Thyroid gland (tissue), 4 donors: ENCODE measurements around the gene FANCD2. TPM values are rescaled to one million over a fixed set of nuclear protein-coding genes. Genes with fewer than 3 reads are reported as not detected.
"Not testable (repeated sequence)": the region's sequence is repeated elsewhere in the genome, so short reads cannot be mapped to it uniquely, and the experiment has no call there.

ENCODE experiments used
- DNase-seq, 2 donors: peaks; one replicate each; pipeline ENCODE4 v3.0.0-alpha.2; 2019
- H3K27ac ChIP-seq, 3 donors: fragments of 200-600 bp; sonication (generic); 1 replicate in 2 of 3; 2 replicates in 1 of 3; pipeline ENCODE4 v1.5.1; 2016 to 2019; ENCODE audit warnings: mild to moderate bottlenecking in 1 of 3, moderate library complexity in 1 of 3
- H3K27me3 ChIP-seq: fragments of 200-600 bp; sonication (generic); one replicate; pipeline ENCODE4 v1.5.1; 2019
- H3K36me3 ChIP-seq, 2 donors: fragments of 200-600 bp; sonication (generic); one replicate each; pipeline ENCODE4 v1.5.1; 2016 to 2019
- H3K4me1 ChIP-seq, 2 donors: fragments of 200-600 bp; sonication (generic); one replicate each; pipeline ENCODE4 v1.5.1; 2017 to 2019
- H3K4me3 ChIP-seq, 3 donors: fragments of 200-600 bp; sonication (generic); replicated peaks in 1 of 3; 1 replicate in 2 of 3; 2 replicates in 1 of 3; pipeline ENCODE4 v1.5.1; 2016; ENCODE audit warnings: mild to moderate bottlenecking in 1 of 3
- H3K9me3 ChIP-seq: fragments of 200-600 bp; sonication (generic); one replicate; pipeline ENCODE4 v1.5.1; 2017
- POLR2A ChIP-seq, 2 donors: fragments of 450-650 bp; IDR thresholded peaks; one replicate each; pipeline ENCODE4 v1.6.1; 2017; ENCODE audit warnings: antibody characterized with exemption in 2 of 2, mild to moderate bottlenecking in 2 of 2, moderate library complexity in 1 of 2
- WGBS, 2 donors: methylation state at CpG; one replicate each; pipeline ENCODE4 v1.1.5; 2017; 5-methylcytosine and 5-hydroxymethylcytosine counted together
- intact Hi-C: fragments of 100-400 bp; cut with DNase I; formaldehyde crosslinking; loops from one replicate; pipeline ENCODE4 v1.15.1; 2023
- total RNA-seq, 4 donors: library from RNA; depleted of rRNA; stranded (reverse); fragments of >200 nt; gene quantifications; one replicate each; pipeline ENCODE4 v1.2.3, GENCODE V29; 2016
- TF ChIP-seq, protein P1 (sequence below), 6 experiments: fragments of 200-600 bp in 3 of 6; fragments of 450-650 bp in 3 of 6; sonication (generic) in 3 of 6; IDR thresholded peaks; one replicate each; pipeline ENCODE4 v1.5.1; 2016 to 2019; ENCODE audit warnings: antibody characterized with exemption in 6 of 6, mild to moderate bottlenecking in 2 of 6, inconsistent platforms in 1 of 6, moderate library complexity in 1 of 6

Gene FANCD2
- total RNA-seq, 4 donors from 2014 or later = 2.0 to 7.9 (median 4.4) TPM

DNA sequence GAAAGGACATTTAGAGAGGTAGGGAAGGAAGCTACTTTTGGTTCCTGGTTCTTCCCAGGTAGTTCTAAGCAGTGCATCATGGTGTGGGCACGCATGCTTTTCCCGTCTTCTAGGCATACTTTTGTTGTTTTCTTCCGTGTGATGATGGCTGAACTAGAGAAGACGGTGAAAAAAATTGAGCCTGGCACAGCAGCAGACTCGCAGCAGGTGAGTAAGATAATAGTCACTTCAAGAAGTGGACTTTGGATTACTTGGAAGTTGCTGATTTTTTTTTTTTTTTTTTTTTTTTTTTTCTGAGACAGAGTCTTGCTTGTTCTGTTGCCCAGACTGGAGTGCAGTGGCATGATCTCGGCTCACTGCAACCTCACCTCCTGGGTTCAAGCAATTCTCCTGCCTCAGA is 63.9 kb downstream of the FANCD2 start:
- Histone ChIP-seq H3K27ac (no peak overlapping the region), H3K4me3 (no peak overlapping the region), H3K9me3 (no peaks in the 10 kb centered on the region), H3K4me1 (peaks cover 0 to 9% of the 10 kb centered on the region in 2 donors), H3K36me3 (no peaks in the 10 kb centered on the region), H3K27me3 (no peaks in the 10 kb centered on the region)
- TF ChIP-seq, protein P1, sequence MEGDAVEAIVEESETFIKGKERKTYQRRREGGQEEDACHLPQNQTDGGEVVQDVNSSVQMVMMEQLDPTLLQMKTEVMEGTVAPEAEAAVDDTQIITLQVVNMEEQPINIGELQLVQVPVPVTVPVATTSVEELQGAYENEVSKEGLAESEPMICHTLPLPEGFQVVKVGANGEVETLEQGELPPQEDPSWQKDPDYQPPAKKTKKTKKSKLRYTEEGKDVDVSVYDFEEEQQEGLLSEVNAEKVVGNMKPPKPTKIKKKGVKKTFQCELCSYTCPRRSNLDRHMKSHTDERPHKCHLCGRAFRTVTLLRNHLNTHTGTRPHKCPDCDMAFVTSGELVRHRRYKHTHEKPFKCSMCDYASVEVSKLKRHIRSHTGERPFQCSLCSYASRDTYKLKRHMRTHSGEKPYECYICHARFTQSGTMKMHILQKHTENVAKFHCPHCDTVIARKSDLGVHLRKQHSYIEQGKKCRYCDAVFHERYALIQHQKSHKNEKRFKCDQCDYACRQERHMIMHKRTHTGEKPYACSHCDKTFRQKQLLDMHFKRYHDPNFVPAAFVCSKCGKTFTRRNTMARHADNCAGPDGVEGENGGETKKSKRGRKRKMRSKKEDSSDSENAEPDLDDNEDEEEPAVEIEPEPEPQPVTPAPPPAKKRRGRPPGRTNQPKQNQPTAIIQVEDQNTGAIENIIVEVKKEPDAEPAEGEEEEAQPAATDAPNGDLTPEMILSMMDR (IDR thresholded peaks at IDR 0.05) = no peak
- no peak for TF ChIP-seq POLR2A (IDR thresholded peaks at IDR 0.05)
- 96 to 98% methylated on average over 6 of the region's 6 CpGs for WGBS, 2 donors
- no peak for DNase-seq
- intact Hi-C loops = no loop called here

DNA sequence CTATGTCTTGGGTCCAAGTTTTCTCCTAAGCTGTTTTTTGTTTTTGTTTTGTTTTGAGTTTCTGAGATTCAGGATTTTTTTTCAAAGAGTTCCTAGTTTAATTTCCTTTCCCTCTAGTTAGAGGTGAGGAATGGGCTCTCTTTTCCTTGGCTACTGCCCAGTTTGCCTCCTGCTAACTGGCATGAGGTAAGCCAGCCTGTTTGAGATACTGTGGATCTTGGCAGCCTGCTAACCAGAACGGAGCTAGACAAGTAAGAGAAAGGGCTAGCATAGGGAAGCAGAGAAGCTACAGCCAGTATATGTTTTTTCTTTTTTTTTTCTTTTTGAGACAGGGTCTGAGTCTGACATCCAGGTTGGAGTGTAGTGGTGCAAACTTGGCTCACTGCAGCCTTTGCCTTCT is 64.5 kb downstream of the FANCD2 start:
- DNase-seq, H3K27ac ChIP-seq, H3K9me3 ChIP-seq, H3K4me1 ChIP-seq, H3K36me3 ChIP-seq, H3K27me3 ChIP-seq, H3K4me3 ChIP-seq, intact Hi-C loops: not testable (repeated sequence)
- 83% methylated on average over 1 of the region's 1 CpG; no CpG with 5 or more reads in 1 of the 2 donors for WGBS, 2 donors

DNA sequence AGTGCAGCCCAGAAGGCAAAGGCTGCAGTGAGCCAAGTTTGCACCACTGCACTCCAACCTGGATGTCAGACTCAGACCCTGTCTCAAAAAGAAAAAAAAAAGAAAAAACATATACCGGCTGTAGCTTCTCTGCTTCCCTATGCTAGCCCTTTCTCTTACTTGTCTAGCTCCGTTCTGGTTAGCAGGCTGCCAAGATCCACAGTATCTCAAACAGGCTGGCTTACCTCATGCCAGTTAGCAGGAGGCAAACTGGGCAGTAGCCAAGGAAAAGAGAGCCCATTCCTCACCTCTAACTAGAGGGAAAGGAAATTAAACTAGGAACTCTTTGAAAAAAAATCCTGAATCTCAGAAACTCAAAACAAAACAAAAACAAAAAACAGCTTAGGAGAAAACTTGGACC is 65.2 kb downstream of the FANCD2 start:
- H3K36me3 ChIP-seq, H3K4me1 ChIP-seq, DNase-seq, H3K27me3 ChIP-seq, H3K27ac ChIP-seq, H3K4me3 ChIP-seq, H3K9me3 ChIP-seq, intact Hi-C loops: not testable (repeated sequence)
- WGBS, 2 donors = 86 to 100% methylated on average over 1 to 2 of the region's 2 CpGs

DNA sequence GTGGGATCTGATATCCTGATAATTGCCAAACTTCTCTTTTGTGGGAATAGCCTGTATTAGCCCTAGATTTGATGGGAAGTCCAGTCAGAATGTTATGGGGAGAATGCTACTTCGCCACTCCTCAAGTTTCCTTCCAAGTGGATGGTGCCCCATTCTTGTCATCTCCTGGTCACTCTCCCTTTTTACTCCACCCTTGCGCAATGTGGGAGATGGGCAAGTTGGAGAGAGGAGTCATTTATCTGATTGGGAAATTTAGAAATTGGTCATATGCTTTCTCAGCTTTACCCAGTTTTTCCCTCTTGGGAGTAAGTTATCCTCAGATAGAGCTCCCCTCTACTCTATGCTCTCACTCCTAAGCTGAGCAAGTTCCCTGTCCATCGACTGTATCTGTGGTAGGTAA is 67.4 kb downstream of the FANCD2 start:
- no peaks in the 10 kb centered on the region for H3K4me1 ChIP-seq
- intact Hi-C loops = no loop called here
- H3K9me3 ChIP-seq = no peaks in the 10 kb centered on the region
- no peak for TF ChIP-seq POLR2A (IDR thresholded peaks at IDR 0.05)
- TF ChIP-seq, protein P1 (IDR thresholded peaks at IDR 0.05) = no peak
- no peak overlapping the region for H3K27ac ChIP-seq
- no peak overlapping the region for H3K4me3 ChIP-seq
- no peak for DNase-seq
- no peaks in the 10 kb centered on the region for H3K36me3 ChIP-seq
- no peaks in the 10 kb centered on the region for H3K27me3 ChIP-seq
- whole genome bisulfite sequencing, 2 donors = 93 to 96% methylated on average over 3 of the region's 3 CpGs

DNA sequence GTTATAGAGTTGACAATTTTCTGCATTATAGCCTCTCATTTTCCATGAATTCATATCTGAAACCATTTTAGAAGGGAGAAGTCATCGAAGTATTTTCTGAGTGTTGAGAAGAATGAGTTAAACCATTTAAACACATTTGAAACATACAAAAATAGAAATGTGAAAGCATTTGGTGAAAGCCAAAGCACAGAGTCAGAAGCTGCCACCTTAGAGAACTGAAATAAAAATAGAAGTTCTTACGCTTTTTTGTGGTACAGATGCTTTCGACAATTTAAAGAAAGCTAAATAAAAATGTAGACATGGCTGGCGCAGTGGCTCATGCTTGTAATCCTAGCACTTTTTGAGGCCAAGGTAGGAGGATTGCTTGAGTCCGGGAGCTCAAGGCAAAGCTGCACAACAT is 72.8 kb downstream of the FANCD2 start:
- H3K36me3 ChIP-seq = no peaks in the 10 kb centered on the region
- no peak for DNase-seq
- no peak overlapping the region for H3K27ac ChIP-seq
- intact Hi-C loops = no loop called here
- no peaks in the 10 kb centered on the region for H3K27me3 ChIP-seq
- no peaks in the 10 kb centered on the region for H3K4me1 ChIP-seq
- TF ChIP-seq POLR2A (IDR thresholded peaks at IDR 0.05) = no peak
- TF ChIP-seq, protein P1 (IDR thresholded peaks at IDR 0.05) = no peak
- 94 to 96% methylated on average over 5 of the region's 5 CpGs for WGBS, 2 donors
- H3K9me3 ChIP-seq = no peaks in the 10 kb centered on the region
- no peak overlapping the region for H3K4me3 ChIP-seq

DNA sequence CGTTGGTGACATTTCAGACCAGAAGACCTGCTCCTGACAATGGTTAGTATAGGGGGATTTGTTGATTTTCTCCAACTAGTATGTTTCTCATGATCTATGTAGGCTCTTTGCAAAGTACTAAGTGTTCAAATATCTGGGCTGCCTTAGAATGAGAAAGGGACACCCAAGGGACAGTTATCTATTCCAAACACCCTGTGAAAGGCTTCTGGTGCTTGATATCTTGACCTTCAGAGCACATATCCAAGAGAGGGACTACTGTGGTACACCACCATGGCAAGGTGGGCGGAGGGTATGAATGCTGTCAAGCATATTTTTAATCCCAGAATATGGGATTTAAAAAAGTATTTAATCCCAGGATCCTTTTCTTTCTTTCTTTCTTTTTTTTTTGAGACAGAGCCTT is 80.7 kb downstream of the FANCD2 start:
- intact Hi-C loops = no loop called here
- Histone ChIP-seq H3K27ac (no peak overlapping the region), H3K4me1 (no peaks in the 10 kb centered on the region), H3K9me3 (no peaks in the 10 kb centered on the region), H3K4me3 (no peak overlapping the region), H3K36me3 (no peaks in the 10 kb centered on the region), H3K27me3 (no peaks in the 10 kb centered on the region)
- WGBS, 2 donors = 88 to 92% methylated on average over 2 of the region's 2 CpGs
- DNase-seq = no peak
- TF ChIP-seq, protein P1 (IDR thresholded peaks at IDR 0.05) = no peak
- no peak for TF ChIP-seq POLR2A (IDR thresholded peaks at IDR 0.05)
